ENCODE results near the gene GRIK4.

The GRIK4 gene

DNA sequence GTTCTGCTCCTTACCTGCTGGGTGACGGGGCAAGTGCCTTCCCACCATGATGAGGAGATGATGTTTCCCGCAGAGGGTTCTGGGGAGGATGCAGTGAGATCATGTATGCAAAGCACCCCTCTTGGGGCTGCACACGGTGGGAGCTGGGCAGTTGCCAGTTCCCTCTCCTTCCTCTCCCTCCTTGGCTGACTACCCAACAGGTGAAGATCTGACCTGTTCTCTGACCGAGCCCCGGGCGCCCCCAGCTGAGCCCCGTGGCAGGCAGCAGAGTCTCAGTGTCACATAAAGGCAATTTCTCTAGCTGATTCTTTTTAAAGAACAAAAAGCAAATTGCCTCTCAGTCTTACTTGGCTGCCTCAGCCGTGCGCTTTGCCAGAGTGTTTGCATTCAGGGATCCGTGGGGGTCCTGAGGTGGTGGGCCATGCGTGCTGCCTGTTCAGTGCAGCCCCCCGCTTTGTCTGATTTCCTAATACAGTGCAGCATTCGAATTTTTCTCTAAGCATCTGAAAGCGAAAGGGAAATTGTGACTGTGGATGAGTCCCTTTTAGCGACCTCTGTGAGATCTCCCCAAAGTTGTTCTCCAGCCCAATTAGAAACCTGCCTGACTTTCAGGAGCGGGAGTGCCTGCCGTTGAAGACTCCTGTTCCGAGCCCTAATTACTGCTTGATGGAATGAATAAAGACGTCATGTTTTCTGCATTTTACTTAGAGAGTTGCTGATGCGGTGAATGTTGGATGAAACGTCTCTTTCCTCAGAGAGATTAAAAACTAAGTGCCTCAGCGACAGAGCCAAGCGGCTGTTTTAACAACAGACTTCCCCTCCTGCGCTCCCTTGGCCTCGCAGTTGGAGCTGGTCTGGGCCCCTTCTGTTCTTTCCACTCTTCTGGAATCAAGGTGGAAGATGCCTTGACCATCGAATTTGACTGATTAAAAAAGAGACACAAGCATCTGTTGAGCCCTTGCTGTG, 86.0 kb downstream of the GRIK4 start:
- Histone ChIP-seq H3K4me3 (ENCODE audit: low read length) (no peak overlapping the region), H3K79me2 (ENCODE audit: control insufficient read depth, low read length) (no peaks in the 10 kb centered on the region), H3K27me3 (ENCODE audit: control insufficient read depth, low read length) (no peaks in the 10 kb centered on the region), H3K27ac (ENCODE audit: low read depth, low read length) (no peak overlapping the region), H3F3A (ENCODE audit: control insufficient read depth, insufficient read depth) (no peaks in the 10 kb centered on the region), H3K4me1 (ENCODE audit: control insufficient read depth, low read length) (no peaks in the 10 kb centered on the region), H3K9me2 (replicated peaks; ENCODE audit: control insufficient read depth, low read length) (no peaks in the 10 kb centered on the region), H3K36me3 (ENCODE audit: control insufficient read depth, low read length) (no peaks in the 10 kb centered on the region), H4K20me1 (ENCODE audit: control insufficient read depth, insufficient read depth, low read depth, low read length) (no peaks in the 10 kb centered on the region), H3K4me2 (ENCODE audit: low read length) (no peak overlapping the region), H3K9me3 (ENCODE audit: control insufficient read depth, insufficient read depth, low read length) (no peaks in the 10 kb centered on the region)
- no peak for TF ChIP-seq EZH2phosphoT487 (IDR thresholded peaks at IDR 0.05; ENCODE audit: borderline replicate concordance, low read length)
- TF ChIP-seq, protein P1, sequence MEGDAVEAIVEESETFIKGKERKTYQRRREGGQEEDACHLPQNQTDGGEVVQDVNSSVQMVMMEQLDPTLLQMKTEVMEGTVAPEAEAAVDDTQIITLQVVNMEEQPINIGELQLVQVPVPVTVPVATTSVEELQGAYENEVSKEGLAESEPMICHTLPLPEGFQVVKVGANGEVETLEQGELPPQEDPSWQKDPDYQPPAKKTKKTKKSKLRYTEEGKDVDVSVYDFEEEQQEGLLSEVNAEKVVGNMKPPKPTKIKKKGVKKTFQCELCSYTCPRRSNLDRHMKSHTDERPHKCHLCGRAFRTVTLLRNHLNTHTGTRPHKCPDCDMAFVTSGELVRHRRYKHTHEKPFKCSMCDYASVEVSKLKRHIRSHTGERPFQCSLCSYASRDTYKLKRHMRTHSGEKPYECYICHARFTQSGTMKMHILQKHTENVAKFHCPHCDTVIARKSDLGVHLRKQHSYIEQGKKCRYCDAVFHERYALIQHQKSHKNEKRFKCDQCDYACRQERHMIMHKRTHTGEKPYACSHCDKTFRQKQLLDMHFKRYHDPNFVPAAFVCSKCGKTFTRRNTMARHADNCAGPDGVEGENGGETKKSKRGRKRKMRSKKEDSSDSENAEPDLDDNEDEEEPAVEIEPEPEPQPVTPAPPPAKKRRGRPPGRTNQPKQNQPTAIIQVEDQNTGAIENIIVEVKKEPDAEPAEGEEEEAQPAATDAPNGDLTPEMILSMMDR (IDR thresholded peaks at IDR 0.05; ENCODE audit: low read depth, low read length, poor library complexity, severe bottlenecking), result no peak

DNA sequence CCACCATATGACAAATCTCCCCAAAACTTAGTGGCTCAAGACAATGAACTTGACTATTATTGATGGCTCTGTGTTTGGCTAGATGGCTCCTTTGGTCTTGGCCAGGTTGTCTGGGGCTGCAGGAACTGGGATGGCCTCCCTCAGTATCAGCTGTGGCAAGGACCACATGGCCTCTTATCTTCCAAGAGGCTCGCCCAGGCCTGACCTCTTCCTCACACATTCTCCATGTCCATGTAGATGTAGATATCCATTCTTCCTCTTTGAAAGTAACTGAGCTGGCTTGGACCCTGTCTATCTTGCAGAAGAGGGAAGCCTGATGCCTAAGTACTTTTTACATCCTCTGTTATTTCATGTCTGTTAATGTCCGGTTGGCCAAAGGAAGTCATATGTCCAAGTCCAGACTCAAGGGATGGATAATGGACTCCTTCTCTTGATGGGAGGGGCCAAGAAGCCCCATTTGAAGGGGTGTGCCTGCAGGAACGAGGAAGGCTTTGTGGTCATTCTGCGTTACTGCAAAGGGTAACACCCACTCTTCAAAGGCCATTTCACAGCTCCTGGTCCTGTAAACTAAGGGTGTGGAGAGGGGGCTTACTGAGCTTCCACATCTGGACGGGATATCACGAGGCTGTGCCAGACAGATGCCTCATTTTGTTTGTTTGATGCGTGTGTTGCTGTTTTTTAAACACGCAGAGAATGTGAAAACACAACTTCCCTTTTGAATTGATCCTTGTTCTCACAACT, 87.1 kb downstream of the GRIK4 start:
- TF ChIP-seq, protein P1 (IDR thresholded peaks at IDR 0.05; ENCODE audit: low read depth, low read length, poor library complexity, severe bottlenecking), result no peak
- TF ChIP-seq EZH2phosphoT487 (IDR thresholded peaks at IDR 0.05; ENCODE audit: borderline replicate concordance, low read length), result no peak
- H3K9me3 ChIP-seq (ENCODE audit: control insufficient read depth, insufficient read depth, low read length), result no peaks in the 10 kb centered on the region
- no peaks in the 10 kb centered on the region for H3K4me1 ChIP-seq (ENCODE audit: control insufficient read depth, low read length)
- H3K4me3 ChIP-seq (ENCODE audit: low read length), result no peak overlapping the region
- H3K27me3 ChIP-seq (ENCODE audit: control insufficient read depth, low read length), result no peaks in the 10 kb centered on the region
- no peaks in the 10 kb centered on the region for H3K79me2 ChIP-seq (ENCODE audit: control insufficient read depth, low read length)
- H3K9me2 ChIP-seq (replicated peaks; ENCODE audit: control insufficient read depth, low read length), result no peaks in the 10 kb centered on the region
- no peak overlapping the region for H3K27ac ChIP-seq (ENCODE audit: low read depth, low read length)
- H4K20me1 ChIP-seq (ENCODE audit: control insufficient read depth, insufficient read depth, low read depth, low read length), result no peaks in the 10 kb centered on the region
- H3K4me2 ChIP-seq (ENCODE audit: low read length), result no peak overlapping the region
- no peaks in the 10 kb centered on the region for H3F3A ChIP-seq (ENCODE audit: control insufficient read depth, insufficient read depth)
- H3K36me3 ChIP-seq (ENCODE audit: control insufficient read depth, low read length), result no peaks in the 10 kb centered on the region

DNA sequence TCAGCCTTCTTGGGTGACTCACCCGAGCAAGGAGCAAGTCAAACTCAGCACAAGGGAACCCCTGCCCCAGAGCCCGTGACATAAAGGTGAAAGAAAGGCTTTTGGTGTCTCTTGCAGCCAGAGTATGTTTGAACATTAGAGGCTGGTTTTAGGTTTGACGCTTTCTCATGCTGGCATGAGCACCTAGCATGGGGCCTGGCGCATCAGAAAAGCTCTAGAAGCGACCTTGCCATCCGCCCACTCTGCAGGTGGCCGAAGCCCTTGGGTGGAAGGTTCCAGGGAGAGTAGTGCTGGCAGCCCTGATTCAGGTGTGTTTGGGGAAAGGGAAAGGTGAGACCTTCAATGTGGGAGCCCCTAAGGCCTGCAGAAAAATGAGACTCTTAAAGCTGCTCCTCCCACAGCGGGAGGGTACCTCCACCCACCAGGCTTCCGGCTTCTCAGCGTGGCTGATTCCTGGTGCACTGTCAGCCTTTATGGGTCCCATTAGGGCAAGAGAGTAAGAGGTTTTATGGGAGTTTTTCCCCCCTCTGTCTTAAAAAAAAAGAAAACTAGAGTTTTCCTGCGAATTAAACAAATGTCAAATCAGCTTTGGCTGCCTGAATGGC, 88.4 kb downstream of the GRIK4 start:
- TF ChIP-seq, protein P1 (IDR thresholded peaks at IDR 0.05; ENCODE audit: low read depth, low read length, poor library complexity, severe bottlenecking), result no peak
- TF ChIP-seq EZH2phosphoT487 (IDR thresholded peaks at IDR 0.05; ENCODE audit: borderline replicate concordance, low read length), result no peak

More for the DNA sequence above, 88.4 kb downstream of the GRIK4 start:
- H4K20me1 ChIP-seq (ENCODE audit: control insufficient read depth, insufficient read depth, low read depth, low read length), result no peaks in the 10 kb centered on the region
- no peaks in the 10 kb centered on the region for H3K79me2 ChIP-seq (ENCODE audit: control insufficient read depth, low read length)
- no peaks in the 10 kb centered on the region for H3K9me3 ChIP-seq (ENCODE audit: control insufficient read depth, insufficient read depth, low read length)
- no peak overlapping the region for H3K4me3 ChIP-seq (ENCODE audit: low read length)
- H3K4me1 ChIP-seq (ENCODE audit: control insufficient read depth, low read length), result no peaks in the 10 kb centered on the region
- H3K4me2 ChIP-seq (ENCODE audit: low read length), result no peak overlapping the region
- no peaks in the 10 kb centered on the region for H3K9me2 ChIP-seq (replicated peaks; ENCODE audit: control insufficient read depth, low read length)
- H3K27ac ChIP-seq (ENCODE audit: low read depth, low read length), result no peak overlapping the region
- no peaks in the 10 kb centered on the region for H3K27me3 ChIP-seq (ENCODE audit: control insufficient read depth, low read length)
- H3F3A ChIP-seq (ENCODE audit: control insufficient read depth, insufficient read depth), result no peaks in the 10 kb centered on the region
- no peaks in the 10 kb centered on the region for H3K36me3 ChIP-seq (ENCODE audit: control insufficient read depth, low read length)

Data from DOHH2 (cell line).